Gastrocnemius medialis (tissue), 4 donors: Measurements from ENCODE around the gene PLA2G4A. TPM values are rescaled to one million over a fixed set of nuclear protein-coding genes. Genes with fewer than 3 reads are reported as not detected.

Experiments used
- ATAC-seq, 2 donors: fragments of 150-250 bp; one replicate each; pipeline ENCODE4 v1.9.1; 2016
- DNase-seq, 2 donors: peaks; one replicate each; pipeline ENCODE4 v3.0.0-alpha.2; 2019
- H3K27ac ChIP-seq, 4 donors: fragments of 200-600 bp; sonication (generic); 1 replicate in 1 of 4; 2 replicates in 3 of 4; pipeline ENCODE4 v1.5.1; 2016 to 2018; ENCODE audit warnings: mild to moderate bottlenecking in 2 of 4, moderate library complexity in 1 of 4
- H3K27me3 ChIP-seq, 3 donors: fragments of 200-600 bp; sonication (generic) in 2 of 3; 1 replicate in 1 of 3; 2 replicates in 2 of 3; pipeline versions ENCODE4 v1.5.1 to v1.6.0; 2016 to 2019; ENCODE audit warnings: mild to moderate bottlenecking in 1 of 3, moderate library complexity in 1 of 3
- H3K36me3 ChIP-seq, 2 donors: fragments of 200-600 bp; sonication (generic) in 1 of 2; one replicate each; pipeline ENCODE4 v1.5.1; 2017 to 2018
- H3K4me1 ChIP-seq, 2 donors: fragments of 200-600 bp; sonication (generic) in 1 of 2; one replicate each; pipeline ENCODE4 v1.5.1; 2016 to 2017; ENCODE audit warnings: mild to moderate bottlenecking in 2 of 2
- H3K4me3 ChIP-seq, 4 donors: fragments of 200-600 bp; sonication (generic) in 3 of 4; 1 replicate in 1 of 4; 2 replicates in 3 of 4; pipeline ENCODE4 v1.5.1; 2016 to 2019; ENCODE audit warnings: mild to moderate bottlenecking in 2 of 4
- H3K9me3 ChIP-seq, 3 donors: fragments of 200-600 bp; sonication (generic) in 2 of 3; 1 replicate in 1 of 3; 2 replicates in 2 of 3; pipeline ENCODE4 v1.5.1; 2016 to 2019
- CTCF ChIP-seq, 5 experiments: fragments of 450-650 bp in 3 of 5; fragments of 200-600 bp in 2 of 5; sonication (generic) in 2 of 5; IDR thresholded peaks in 4 of 5; conservative IDR thresholded peaks in 1 of 5; 1 replicate in 4 of 5; 2 replicates in 1 of 5; pipeline ENCODE4 v1.5.1; 2016 to 2019; ENCODE audit warnings: antibody characterized with exemption in 5 of 5, mild to moderate bottlenecking in 3 of 5, moderate library complexity in 3 of 5
- POLR2A ChIP-seq, 2 donors: fragments of 450-650 bp; IDR thresholded peaks; one replicate each; pipeline ENCODE4 v1.6.1; 2017; ENCODE audit warnings: antibody characterized with exemption in 2 of 2, mild to moderate bottlenecking in 2 of 2, moderate library complexity in 2 of 2
- in situ Hi-C, 4 donors: fragments of 200-750 bp; cut with MboI; loops; one replicate each; pipeline versions ENCODE4 v1.15.0 to v1.8.0; 2017; ENCODE audit warnings: low sequenced_read_pairs in 4 of 4
- intact Hi-C: fragments of 100-400 bp; cut with DNase I; formaldehyde crosslinking; loops from one replicate; pipeline ENCODE4 v1.15.1; 2023; ENCODE audit warnings: low total_unique reads
- total RNA-seq, 4 donors: library from RNA; depleted of rRNA; stranded (reverse); fragments of >200 nt; gene quantifications; one replicate each; pipeline versions ENCODE4 v1.1.0 to v1.2.3, GENCODE V29; 2016

PLA2G4A gene
- total RNA-seq, 4 donors from 2014 or later = 0.44 to 0.95 (median 0.75) TPM

GRCh38 chr1:187032982-187033692, 204.4 kb downstream of the PLA2G4A start:
- Histone ChIP-seq H3K4me1 (no peaks in the 10 kb centered on the region), H3K27me3 (no peaks in the 10 kb centered on the region), H3K27ac (no peak overlapping the region), H3K4me3 (no peak overlapping the region), H3K9me3 (no peaks in the 10 kb centered on the region), H3K36me3 (no peaks in the 10 kb centered on the region)
- no peak for ATAC-seq
- TF ChIP-seq CTCF (IDR thresholded peaks at IDR 0.05 in 4 of 5, conservative IDR thresholded peaks at IDR 0.05 in 1 of 5) (no peak), POLR2A (IDR thresholded peaks at IDR 0.05) (no peak)
- DNase-seq = no peak
- in situ Hi-C loops (no loop called here), intact Hi-C loops (no loop called here)

DNA sequence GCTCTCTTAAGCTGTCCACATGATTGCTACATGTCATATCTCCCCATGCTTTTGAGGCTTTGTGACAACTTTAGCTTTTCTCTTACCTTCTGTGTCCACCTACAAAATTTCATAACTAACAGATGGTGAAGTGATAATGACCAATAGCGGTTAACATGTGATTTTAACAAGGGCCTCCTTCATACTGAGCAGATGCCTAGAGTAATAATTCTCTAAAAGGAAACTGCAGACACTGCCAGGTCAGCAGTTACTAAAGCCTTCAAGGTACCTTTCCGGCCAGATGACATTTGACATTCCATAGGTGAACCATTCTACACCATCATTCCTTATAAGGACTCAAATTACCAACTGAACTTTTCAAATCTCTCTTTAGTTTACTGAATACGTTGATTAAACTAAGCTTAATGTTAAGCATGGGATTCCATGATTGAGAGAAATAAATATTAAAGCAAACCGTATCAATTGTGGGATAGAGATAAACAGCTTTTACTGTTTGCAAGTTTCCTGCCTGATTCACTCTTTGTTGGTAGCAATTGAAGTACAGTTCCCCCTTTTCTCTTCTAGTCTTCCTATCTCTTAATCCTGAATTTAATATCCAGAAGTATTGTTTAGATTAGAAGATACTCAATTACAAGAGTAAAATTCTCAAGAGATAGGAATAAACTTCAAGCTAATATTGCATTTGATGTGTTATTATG, 205.1 kb downstream of the PLA2G4A start:
- Histone ChIP-seq H3K4me3 (no peak overlapping the region), H3K27ac (no peak overlapping the region), H3K9me3 (no peaks in the 10 kb centered on the region), H3K36me3 (no peaks in the 10 kb centered on the region), H3K4me1 (no peaks in the 10 kb centered on the region), H3K27me3 (no peaks in the 10 kb centered on the region)
- in situ Hi-C loops = no loop called here
- intact Hi-C loops = no loop called here
- DNase-seq = no peak
- ATAC-seq = no peak
- TF ChIP-seq CTCF (IDR thresholded peaks at IDR 0.05 in 4 of 5, conservative IDR thresholded peaks at IDR 0.05 in 1 of 5) (no peak), POLR2A (IDR thresholded peaks at IDR 0.05) (no peak)

- Histone ChIP-seq H3K27ac (no peak overlapping the region), H3K4me3 (no peak overlapping the region), H3K36me3 (no peaks in the 10 kb centered on the region), H3K27me3 (no peaks in the 10 kb centered on the region), H3K9me3 (no peaks in the 10 kb centered on the region), H3K4me1 (no peaks in the 10 kb centered on the region)
- ATAC-seq (no peak), DNase-seq (no peak)
- in situ Hi-C loops (no loop called here), intact Hi-C loops (no loop called here)
- TF ChIP-seq POLR2A (IDR thresholded peaks at IDR 0.05) (no peak), CTCF (IDR thresholded peaks at IDR 0.05 in 4 of 5, conservative IDR thresholded peaks at IDR 0.05 in 1 of 5) (no peak)
Observed at GRCh38 chr1:187034501-187034900, 205.8 kb downstream of the PLA2G4A start.

DNA sequence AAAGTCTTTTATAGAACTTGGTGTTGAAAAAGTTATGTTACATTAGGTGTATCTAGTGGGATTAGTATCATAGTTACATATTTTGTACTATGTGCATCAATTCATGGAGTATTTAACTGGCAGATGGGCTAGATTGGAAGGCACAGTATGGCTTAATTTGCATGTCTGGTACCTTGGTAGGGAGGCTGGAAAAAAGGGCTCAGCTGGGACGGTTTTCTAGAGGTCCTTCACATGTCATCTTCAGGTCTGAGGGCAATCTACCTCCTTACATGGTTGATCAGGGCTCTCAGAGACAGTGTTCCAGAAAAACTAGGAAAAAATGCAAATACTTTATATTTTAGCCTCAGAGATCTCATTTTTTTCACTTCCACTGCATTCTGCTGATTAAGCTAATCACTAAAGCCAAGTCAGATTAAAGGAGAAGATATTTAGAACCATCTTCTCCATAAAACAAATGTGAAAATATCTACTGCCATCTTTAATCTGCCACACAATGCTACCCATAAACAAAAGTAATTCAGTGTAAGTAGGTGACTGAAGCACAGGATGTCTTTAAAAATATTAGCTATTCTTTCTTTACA, 209.3 kb downstream of the PLA2G4A start:
- no peak overlapping the region for H3K4me3 ChIP-seq
- H3K36me3 ChIP-seq = no peaks in the 10 kb centered on the region
- H3K9me3 ChIP-seq = no peaks in the 10 kb centered on the region
- DNase-seq (no peak), ATAC-seq (no peak)
- H3K4me1 ChIP-seq = no peaks in the 10 kb centered on the region
- no peak overlapping the region for H3K27ac ChIP-seq
- TF ChIP-seq CTCF (IDR thresholded peaks at IDR 0.05 in 4 of 5, conservative IDR thresholded peaks at IDR 0.05 in 1 of 5) = no peak
- TF ChIP-seq POLR2A (IDR thresholded peaks at IDR 0.05) = no peak
- intact Hi-C loops (no loop called here), in situ Hi-C loops (no loop called here)
- no peaks in the 10 kb centered on the region for H3K27me3 ChIP-seq

Other genes starting within 250 kb of the PLA2G4A start
- gene PTGS2, start 148.5 kb upstream of the PLA2G4A start, total RNA-seq = under 1 TPM in 3 of 4 donors, not detected in 1; 0.23 to 0.58 (median 0.25) TPM